Left ventricle myocardium inferior (tissue), 1 donor: ENCODE measurements around the gene AMPD2. TPM values are rescaled to one million over a fixed set of nuclear protein-coding genes. Genes with fewer than 3 reads are reported as not detected.

Experiments
- DNase-seq: peaks from one replicate; pipeline ENCODE4 v3.0.0-alpha.2; 2020
- H3K27ac ChIP-seq: fragments of 200-600 bp; replicated peaks from 2 replicates; pipeline ENCODE4 v1.8.0; 2021
- H3K27me3 ChIP-seq: fragments of 200-600 bp; 2 replicates; pipeline ENCODE4 v1.8.0; 2021; ENCODE audit warnings: low read depth
- H3K36me3 ChIP-seq: fragments of 200-600 bp; 2 replicates; pipeline ENCODE4 v1.8.0; 2021
- H3K4me1 ChIP-seq: fragments of 200-600 bp; 2 replicates; pipeline ENCODE4 v1.8.0; 2021
- H3K4me3 ChIP-seq: fragments of 200-600 bp; 2 replicates; pipeline ENCODE4 v1.8.0; 2021; ENCODE audit warnings: mild to moderate bottlenecking, moderate library complexity
- H3K9me3 ChIP-seq: fragments of 200-600 bp; replicated peaks from 2 replicates; pipeline ENCODE4 v1.8.0; 2021
- intact Hi-C: fragments of 100-400 bp; cut with micrococcal nuclease; formaldehyde crosslinking; loops from one replicate; pipeline ENCODE4 v1.11.0; 2022
- total RNA-seq: library from RNA; stranded (reverse); fragmentation: NEBNext Ultra II Directional; extraction: Animal tissue kit (Norgen Biotek cat#: 25700); gene quantifications from one replicate; pipeline ENCODE4 v1.2.1, GENCODE V29; 2021
- TF ChIP-seq, protein P1 (sequence below): fragments of 200-600 bp; IDR thresholded peaks from 2 replicates; pipeline ENCODE4 v1.8.0; 2021; ENCODE audit warnings: antibody characterized with exemption, mild to moderate bottlenecking, borderline replicate concordance
- donor health status: DM: no; HTN: yes; CAD: no; lungs with severe emphysema.

The AMPD2 gene
- total RNA-seq, 1 donor from 2014 or later, result 12.9 TPM

DNA sequence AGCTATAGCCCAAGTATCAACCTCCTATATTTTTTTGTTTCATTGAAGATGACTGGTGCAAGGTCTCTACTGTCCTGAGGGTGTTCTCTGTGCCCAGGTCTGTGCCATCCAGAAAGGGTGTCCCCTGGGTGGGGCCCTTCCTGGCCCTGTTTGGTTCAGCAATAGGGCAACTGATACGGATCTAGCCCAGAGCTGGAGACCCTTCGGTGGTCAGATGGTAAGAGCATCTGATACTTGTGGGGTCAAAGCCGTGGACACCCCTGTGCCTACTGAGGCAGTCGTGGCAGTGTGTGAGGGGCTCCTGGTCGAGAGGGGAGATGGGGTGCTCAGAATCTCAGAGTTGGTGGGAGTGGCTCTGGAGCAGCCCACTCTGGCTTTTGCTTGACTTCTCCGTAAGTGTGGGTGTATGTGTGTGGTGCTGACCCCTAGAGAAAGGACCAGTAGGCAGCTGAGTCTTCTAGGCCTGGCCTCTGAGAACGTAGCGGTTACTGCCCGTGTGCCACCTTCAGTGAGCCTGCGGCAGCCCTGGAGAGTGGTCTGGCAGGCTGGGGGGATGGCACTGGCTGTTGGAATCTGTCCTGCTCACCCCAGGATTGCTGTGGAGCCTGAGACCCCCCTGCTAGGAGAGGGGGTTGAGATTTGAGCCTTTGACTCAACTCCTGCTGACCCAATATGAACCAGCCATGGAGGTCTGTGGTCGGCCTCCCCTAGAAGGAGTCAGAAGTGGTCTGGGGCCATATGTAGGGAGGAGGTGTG, 2.7 kb downstream of the AMPD2 start:
- DNase-seq, result no peak
- intact Hi-C loops, result no loop called here

DNA sequence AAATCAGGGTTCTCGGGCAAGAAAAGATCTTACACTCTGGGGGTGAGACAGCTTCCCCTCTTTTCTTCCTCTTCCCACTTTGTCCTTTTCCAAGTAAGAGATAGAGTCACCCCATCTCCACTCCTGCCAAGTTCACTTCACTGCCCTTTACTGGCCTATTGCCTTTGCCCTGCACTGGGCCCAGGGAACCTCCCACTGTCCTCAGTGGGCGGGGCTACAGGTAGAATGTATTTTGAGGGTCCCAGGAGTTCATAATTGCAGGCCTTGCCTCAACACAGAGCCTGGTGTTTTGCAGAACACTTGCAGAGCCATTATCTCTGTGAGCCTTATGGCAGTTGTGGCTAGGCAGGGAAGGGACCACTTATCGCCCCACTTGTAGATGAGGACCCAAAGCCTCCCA, 3.3 kb downstream of the AMPD2 start:
- intact Hi-C loops, result no loop called here
- Histone ChIP-seq H3K9me3 (no peaks in the 10 kb centered on the region), H3K4me1 (peaks cover 68% of the 10 kb centered on the region), H3K27me3 (no peaks in the 10 kb centered on the region), H3K36me3 (peaks cover 14% of the 10 kb centered on the region), H3K27ac (no peak overlapping the region), H3K4me3 (no peak overlapping the region)
- TF ChIP-seq, protein P1, sequence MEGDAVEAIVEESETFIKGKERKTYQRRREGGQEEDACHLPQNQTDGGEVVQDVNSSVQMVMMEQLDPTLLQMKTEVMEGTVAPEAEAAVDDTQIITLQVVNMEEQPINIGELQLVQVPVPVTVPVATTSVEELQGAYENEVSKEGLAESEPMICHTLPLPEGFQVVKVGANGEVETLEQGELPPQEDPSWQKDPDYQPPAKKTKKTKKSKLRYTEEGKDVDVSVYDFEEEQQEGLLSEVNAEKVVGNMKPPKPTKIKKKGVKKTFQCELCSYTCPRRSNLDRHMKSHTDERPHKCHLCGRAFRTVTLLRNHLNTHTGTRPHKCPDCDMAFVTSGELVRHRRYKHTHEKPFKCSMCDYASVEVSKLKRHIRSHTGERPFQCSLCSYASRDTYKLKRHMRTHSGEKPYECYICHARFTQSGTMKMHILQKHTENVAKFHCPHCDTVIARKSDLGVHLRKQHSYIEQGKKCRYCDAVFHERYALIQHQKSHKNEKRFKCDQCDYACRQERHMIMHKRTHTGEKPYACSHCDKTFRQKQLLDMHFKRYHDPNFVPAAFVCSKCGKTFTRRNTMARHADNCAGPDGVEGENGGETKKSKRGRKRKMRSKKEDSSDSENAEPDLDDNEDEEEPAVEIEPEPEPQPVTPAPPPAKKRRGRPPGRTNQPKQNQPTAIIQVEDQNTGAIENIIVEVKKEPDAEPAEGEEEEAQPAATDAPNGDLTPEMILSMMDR, result no peak
- no peak for DNase-seq

More for the DNA sequence above, 2.7 kb downstream of the AMPD2 start:
- H3K27ac ChIP-seq, result no peak overlapping the region
- no peaks in the 10 kb centered on the region for H3K27me3 ChIP-seq
- H3K4me1 ChIP-seq, result peaks cover 68% of the 10 kb centered on the region
- TF ChIP-seq, protein P1, result no peak
- no peak overlapping the region for H3K4me3 ChIP-seq
- no peaks in the 10 kb centered on the region for H3K9me3 ChIP-seq
- H3K36me3 ChIP-seq, result peaks cover 9% of the 10 kb centered on the region

DNA sequence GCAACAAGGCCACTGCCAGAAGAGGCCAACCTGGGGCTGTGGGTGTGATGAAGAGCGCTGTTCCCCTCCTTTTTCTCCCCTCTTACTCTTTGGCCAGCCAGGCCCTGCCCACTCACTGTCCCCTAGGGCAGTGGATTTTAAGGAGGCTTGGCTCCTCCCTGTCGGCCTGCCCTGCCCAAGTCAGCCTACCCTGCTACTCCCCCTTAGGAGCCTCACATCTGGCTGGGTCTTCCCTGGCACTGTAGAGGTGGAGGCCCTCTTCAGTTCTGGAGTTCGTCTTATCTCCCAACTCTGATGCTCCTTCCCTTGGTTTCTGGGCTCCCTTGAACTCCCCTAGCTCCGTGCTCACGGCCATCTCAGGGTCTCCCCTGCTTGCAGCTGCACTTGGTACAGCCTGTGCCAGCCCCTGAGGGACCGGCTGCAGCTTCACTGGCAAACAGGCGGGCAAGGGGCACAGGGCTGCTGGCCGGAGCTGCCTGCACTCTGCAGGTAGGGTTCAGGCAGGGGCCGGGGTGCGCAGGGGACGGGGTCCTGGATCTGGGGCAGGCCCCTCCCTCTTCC, 4.0 kb downstream of the AMPD2 start:
- Histone ChIP-seq H3K27ac (no peak overlapping the region), H3K36me3 (peaks cover 21% of the 10 kb centered on the region), H3K4me3 (no peak overlapping the region), H3K4me1 (peaks cover 67% of the 10 kb centered on the region), H3K27me3 (no peaks in the 10 kb centered on the region), H3K9me3 (no peaks in the 10 kb centered on the region)
- DNase-seq, result no peak
- intact Hi-C loops, result no loop called here
- TF ChIP-seq, protein P1, result no peak

DNA sequence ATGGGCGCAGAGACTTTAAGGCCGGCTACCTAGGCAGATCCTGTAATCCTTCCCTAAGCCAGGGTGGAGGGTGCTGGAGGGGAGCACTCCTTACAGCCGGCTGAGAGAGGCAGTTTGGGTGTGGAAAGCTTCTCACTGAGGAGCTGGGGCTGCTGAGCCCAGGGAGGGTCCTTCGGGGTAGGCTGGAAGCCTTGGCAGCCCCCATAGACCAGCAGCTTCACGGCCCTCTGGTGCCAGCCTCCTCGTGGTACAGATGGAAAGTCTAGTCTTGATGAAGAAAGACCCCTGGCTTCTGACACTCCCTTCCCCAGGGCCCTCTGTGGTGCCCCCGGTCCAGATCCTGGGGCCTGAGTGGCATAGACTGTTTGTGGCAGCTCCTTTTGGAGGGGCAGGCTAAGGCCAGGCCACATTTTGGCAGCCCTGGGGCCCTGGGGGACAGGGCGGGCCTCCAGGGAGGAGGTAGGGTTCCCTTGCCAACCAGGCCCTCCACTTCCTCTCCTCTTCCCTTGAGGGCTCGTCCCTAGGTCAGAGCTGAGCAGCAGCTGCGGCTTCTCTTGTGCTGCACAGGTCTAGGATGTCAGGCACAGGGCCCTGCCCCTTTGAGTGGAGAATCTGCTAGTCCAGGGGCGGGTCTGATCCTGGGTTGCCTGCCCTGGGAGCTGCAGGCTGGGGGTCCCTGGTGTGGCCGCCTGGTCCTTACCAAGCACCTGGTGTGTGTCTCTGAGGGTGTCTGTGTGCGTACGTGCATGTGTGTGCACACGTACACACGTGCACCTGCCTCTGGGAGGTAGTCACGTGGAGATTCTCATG, 4.8 kb downstream of the AMPD2 start:
- H3K27me3 ChIP-seq, result no peaks in the 10 kb centered on the region
- no peak overlapping the region for H3K4me3 ChIP-seq
- peaks cover 29% of the 10 kb centered on the region for H3K36me3 ChIP-seq
- DNase-seq, result no peak
- intact Hi-C loops, result no loop called here
- H3K9me3 ChIP-seq, result no peaks in the 10 kb centered on the region
- H3K4me1 ChIP-seq, result peaks cover 60% of the 10 kb centered on the region
- TF ChIP-seq, protein P1, result no peak
- H3K27ac ChIP-seq, result no peak overlapping the region

DNA sequence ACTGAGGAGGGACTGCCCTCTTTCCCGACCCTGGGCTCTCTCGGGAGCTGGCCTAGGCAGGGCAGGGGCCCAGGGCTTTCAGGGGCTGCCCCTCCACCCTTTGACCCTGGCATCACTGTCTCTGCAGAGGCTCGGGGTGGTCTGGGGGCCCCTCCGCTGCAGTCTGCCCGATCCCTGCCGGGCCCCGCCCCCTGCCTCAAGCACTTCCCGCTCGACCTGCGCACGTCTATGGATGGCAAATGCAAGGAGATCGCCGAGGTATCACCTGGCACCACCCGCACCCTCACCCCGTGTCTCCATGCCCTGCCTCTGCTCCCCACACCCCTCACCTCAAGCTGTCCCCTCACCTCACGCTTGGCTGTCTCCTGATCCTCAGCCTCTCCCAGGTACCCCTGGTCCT, 5.5 kb downstream of the AMPD2 start:
- Histone ChIP-seq H3K36me3 (peaks cover 35% of the 10 kb centered on the region), H3K27me3 (no peaks in the 10 kb centered on the region), H3K4me3 (no peak overlapping the region), H3K27ac (no peak overlapping the region), H3K9me3 (no peaks in the 10 kb centered on the region), H3K4me1 (peaks cover 52% of the 10 kb centered on the region)
- intact Hi-C loops, result no loop called here
- TF ChIP-seq, protein P1, result no peak
- DNase-seq, result no peak
